Vagina (tissue), 2 donors: Measurements from ENCODE around the gene CAB39. TPM values are rescaled to one million over a fixed set of nuclear protein-coding genes. Genes with fewer than 3 reads are reported as not detected.

Experiments used
- DNase-seq, 2 donors: peaks; one replicate each; pipeline ENCODE4 v3.0.0-alpha.2; 2017; ENCODE audit errors: extremely low spot score in 2 of 2
- H3K27ac ChIP-seq: fragments of 200-600 bp; sonication (generic); one replicate; pipeline ENCODE4 v1.5.1; 2019
- H3K27me3 ChIP-seq: fragments of 200-600 bp; sonication (generic); one replicate; pipeline ENCODE4 v1.5.1; 2019
- H3K36me3 ChIP-seq, 2 donors: fragments of 200-600 bp; sonication (generic); one replicate each; pipeline ENCODE4 v1.5.1; 2017 to 2019
- H3K4me1 ChIP-seq: fragments of 200-600 bp; sonication (generic); one replicate; pipeline ENCODE4 v1.5.1; 2019
- H3K4me3 ChIP-seq, 2 donors: fragments of 200-600 bp; sonication (generic); 1 replicate in 1 of 2; 2 replicates in 1 of 2; pipeline ENCODE4 v1.5.1; 2016 to 2019
- H3K9me3 ChIP-seq: fragments of 200-600 bp; sonication (generic); one replicate; pipeline ENCODE4 v1.5.1; 2019
- CTCF ChIP-seq, 3 experiments: fragments of 450-650 bp in 2 of 3; fragments of 200-600 bp in 1 of 3; sonication (generic) in 1 of 3; IDR thresholded peaks; one replicate each; pipeline ENCODE4 v1.5.1; 2017 to 2019; ENCODE audit warnings: antibody characterized with exemption in 3 of 3, mild to moderate bottlenecking in 2 of 3, moderate library complexity in 2 of 3
- POLR2A ChIP-seq, 2 donors: fragments of 450-650 bp; IDR thresholded peaks; one replicate each; pipeline ENCODE4 v1.6.1; 2017; ENCODE audit warnings: antibody characterized with exemption in 2 of 2, mild to moderate bottlenecking in 2 of 2, moderate library complexity in 2 of 2
- POLR2AphosphoS5 ChIP-seq, 2 donors: sonication (generic); formaldehyde crosslinking; IDR thresholded peaks; one replicate each; pipeline ENCODE4 v1.9.0; 2017; ENCODE audit warnings: antibody characterized with exemption in 2 of 2, mild to moderate bottlenecking in 2 of 2, low read depth in 1 of 2; ENCODE audit not compliant: insufficient read depth in 1 of 2
- intact Hi-C: fragments of 100-400 bp; cut with DNase I; formaldehyde crosslinking; loops from one replicate; pipeline ENCODE4 v1.15.1; 2023
- total RNA-seq: library from RNA; depleted of rRNA; stranded (reverse); fragments of >200 nt; gene quantifications from one replicate; pipeline ENCODE4 v1.2.3, GENCODE V29; 2016

Gene CAB39
- total RNA-seq, 1 donor from 2014 or later, result 59.4 TPM

- no peak for DNase-seq
Measured at GRCh38 chr2:230703514-230703913, 9.1 kb upstream of the CAB39 start.

GRCh38 chr2:230706053-230706521 lies 6.6 kb upstream of the CAB39 start:
- no peak overlapping the region for H3K4me3 ChIP-seq
- H3K4me1 ChIP-seq, result no peaks in the 10 kb centered on the region
- intact Hi-C loops, result no loop called here
- H3K9me3 ChIP-seq, result no peaks in the 10 kb centered on the region
- H3K27me3 ChIP-seq, result no peaks in the 10 kb centered on the region
- H3K27ac ChIP-seq, result no peak overlapping the region
- no peaks in the 10 kb centered on the region for H3K36me3 ChIP-seq
- TF ChIP-seq CTCF (IDR thresholded peaks at IDR 0.05), result no peak
- TF ChIP-seq POLR2AphosphoS5 (IDR thresholded peaks at IDR 0.05; ENCODE audit: insufficient read depth in 1 of 2, low read depth in 1 of 2), result no peak
- no peak for TF ChIP-seq POLR2A (IDR thresholded peaks at IDR 0.05)
- no peak for DNase-seq

More at GRCh38 chr2:230703514-230703913, 9.1 kb upstream of the CAB39 start:
- Histone ChIP-seq H3K27me3 (no peaks in the 10 kb centered on the region), H3K9me3 (no peaks in the 10 kb centered on the region), H3K27ac (no peak overlapping the region), H3K4me3 (no peak overlapping the region), H3K4me1 (no peaks in the 10 kb centered on the region), H3K36me3 (no peaks in the 10 kb centered on the region)
- no peak for TF ChIP-seq POLR2A (IDR thresholded peaks at IDR 0.05)
- intact Hi-C loops, result no loop called here

GRCh38 chr2:230706966-230707365 lies 5.7 kb upstream of the CAB39 start:
- no peaks in the 10 kb centered on the region for H3K27me3 ChIP-seq
- H3K4me3 ChIP-seq, result no peak overlapping the region
- H3K36me3 ChIP-seq, result no peaks in the 10 kb centered on the region
- intact Hi-C loops, result no loop called here
- TF ChIP-seq POLR2A (IDR thresholded peaks at IDR 0.05), result no peak
- no peak for TF ChIP-seq CTCF (IDR thresholded peaks at IDR 0.05)
- no peak for TF ChIP-seq POLR2AphosphoS5 (IDR thresholded peaks at IDR 0.05; ENCODE audit: insufficient read depth in 1 of 2, low read depth in 1 of 2)
- H3K9me3 ChIP-seq, result no peaks in the 10 kb centered on the region
- peaks cover 3% of the 10 kb centered on the region for H3K4me1 ChIP-seq
- no peak for DNase-seq
- H3K27ac ChIP-seq, result no peak overlapping the region

GRCh38 chr2:230708204-230708603 lies 4.4 kb upstream of the CAB39 start:
- no peaks in the 10 kb centered on the region for H3K9me3 ChIP-seq
- TF ChIP-seq CTCF (IDR thresholded peaks at IDR 0.05) (no peak), POLR2AphosphoS5 (IDR thresholded peaks at IDR 0.05; ENCODE audit: insufficient read depth in 1 of 2, low read depth in 1 of 2) (no peak), POLR2A (IDR thresholded peaks at IDR 0.05) (no peak)
- H3K27ac ChIP-seq, result no peak overlapping the region
- no peaks in the 10 kb centered on the region for H3K27me3 ChIP-seq
- no peak for DNase-seq
- peaks cover 7% of the 10 kb centered on the region for H3K4me1 ChIP-seq
- H3K36me3 ChIP-seq, result no peaks in the 10 kb centered on the region
- H3K4me3 ChIP-seq, result no peak overlapping the region
- intact Hi-C loops, result no loop called here

GRCh38 chr2:230711224-230711623 lies 1.4 kb upstream of the CAB39 start:
- TF ChIP-seq CTCF (IDR thresholded peaks at IDR 0.05), result no peak
- no peak for TF ChIP-seq POLR2AphosphoS5 (IDR thresholded peaks at IDR 0.05; ENCODE audit: insufficient read depth in 1 of 2, low read depth in 1 of 2)
- TF ChIP-seq POLR2A (IDR thresholded peaks at IDR 0.05), result no peak
- intact Hi-C loops, result no loop called here
- Histone ChIP-seq H3K27me3 (no peaks in the 10 kb centered on the region), H3K4me1 (peaks cover 28% of the 10 kb centered on the region), H3K27ac (no peak overlapping the region), H3K9me3 (no peaks in the 10 kb centered on the region), H3K36me3 (no peaks in the 10 kb centered on the region), H3K4me3 (no peak overlapping the region)
- no peak for DNase-seq
